GM21717 (cell line): ENCODE data around the gene R3HDM2.
A peak's percentile ranks its signal among the peaks of the same experiment; 100 is the strongest.

Experiments used
- ATAC-seq: cut with Tn5 transposase; IDR thresholded peaks from one replicate; pipeline ENCODE4 v1.9.1; 2021; ENCODE audit warnings: mild to moderate bottlenecking, moderate library complexity; ENCODE audit not compliant: unreplicated experiment

The R3HDM2 gene

DNA sequence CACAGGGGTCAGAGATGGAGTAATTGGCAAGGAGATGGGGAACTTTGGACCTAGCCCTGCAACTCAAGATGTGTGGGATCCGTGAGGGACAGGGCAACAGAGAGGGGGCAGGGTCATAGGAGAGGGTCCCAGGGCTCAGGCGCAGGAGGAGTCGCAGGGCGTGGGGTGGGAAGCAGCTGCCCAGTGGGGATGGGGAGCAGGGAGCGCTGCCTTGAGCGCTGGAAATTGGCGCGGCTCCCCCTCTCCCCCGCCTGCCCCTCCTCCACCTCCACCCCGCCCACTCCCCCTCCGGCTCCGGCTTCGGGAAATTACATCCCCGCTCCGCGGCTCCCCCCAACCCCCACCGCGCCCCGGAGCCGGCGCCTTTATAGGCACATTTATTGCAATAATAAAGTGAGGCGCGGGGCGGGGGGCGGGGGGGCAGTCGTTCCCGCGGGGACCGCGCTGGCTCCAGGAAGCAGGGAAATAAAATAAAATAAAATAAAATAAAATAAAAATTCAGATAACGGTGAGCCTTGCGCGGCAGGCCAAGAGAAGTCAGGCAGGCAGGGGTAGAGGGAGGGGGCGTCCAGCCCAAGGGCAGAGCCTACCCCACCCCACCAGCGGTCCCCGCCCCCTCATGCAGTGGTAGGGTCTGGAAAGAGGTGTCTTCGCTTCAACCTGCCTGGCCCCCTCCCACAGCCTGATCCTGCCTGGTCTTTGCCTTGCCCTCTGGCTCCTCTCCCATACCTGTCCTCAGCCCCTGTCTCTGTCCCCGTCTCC lies 210.7 kb downstream of the R3HDM2 start:
- no peak for ATAC-seq

DNA sequence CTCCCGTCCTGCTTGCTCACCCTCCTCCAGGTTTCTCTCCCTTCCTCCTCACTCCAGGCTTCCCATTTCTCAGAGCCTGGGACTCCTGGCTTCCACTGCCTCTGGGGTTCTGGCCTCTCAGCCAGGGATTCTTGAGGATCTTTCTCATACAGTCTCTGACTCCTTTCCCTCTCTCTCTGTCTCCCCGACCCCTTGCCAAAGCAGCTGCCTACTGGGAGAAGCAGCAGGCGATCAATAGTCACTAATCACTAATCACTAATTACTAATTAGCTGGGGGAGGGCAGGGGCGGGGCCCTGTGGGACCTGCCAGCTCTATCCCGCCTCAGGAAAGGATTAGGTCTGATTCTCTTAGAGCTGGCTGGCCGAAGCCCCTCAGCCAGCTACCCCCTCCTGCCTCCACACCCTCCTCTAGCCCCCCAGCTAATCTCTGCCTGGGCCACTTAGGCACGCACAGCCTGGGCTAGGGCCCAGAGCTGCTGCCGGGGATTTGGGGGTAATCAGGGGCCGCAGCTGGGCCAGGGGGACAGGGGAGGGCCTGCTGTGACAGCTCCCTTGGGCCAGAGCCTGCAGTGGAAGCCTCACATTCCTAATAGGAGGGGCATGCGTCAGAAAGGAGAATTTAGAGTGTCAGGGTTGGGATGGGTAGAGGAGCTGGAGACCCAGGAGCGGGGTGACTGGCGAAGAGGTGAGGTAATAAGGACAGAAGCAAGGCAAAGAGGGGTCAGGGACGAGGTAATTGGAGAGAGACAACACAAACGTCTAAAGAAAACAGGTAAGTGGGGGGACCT lies 211.4 kb downstream of the R3HDM2 start:
- no peak for ATAC-seq

DNA sequence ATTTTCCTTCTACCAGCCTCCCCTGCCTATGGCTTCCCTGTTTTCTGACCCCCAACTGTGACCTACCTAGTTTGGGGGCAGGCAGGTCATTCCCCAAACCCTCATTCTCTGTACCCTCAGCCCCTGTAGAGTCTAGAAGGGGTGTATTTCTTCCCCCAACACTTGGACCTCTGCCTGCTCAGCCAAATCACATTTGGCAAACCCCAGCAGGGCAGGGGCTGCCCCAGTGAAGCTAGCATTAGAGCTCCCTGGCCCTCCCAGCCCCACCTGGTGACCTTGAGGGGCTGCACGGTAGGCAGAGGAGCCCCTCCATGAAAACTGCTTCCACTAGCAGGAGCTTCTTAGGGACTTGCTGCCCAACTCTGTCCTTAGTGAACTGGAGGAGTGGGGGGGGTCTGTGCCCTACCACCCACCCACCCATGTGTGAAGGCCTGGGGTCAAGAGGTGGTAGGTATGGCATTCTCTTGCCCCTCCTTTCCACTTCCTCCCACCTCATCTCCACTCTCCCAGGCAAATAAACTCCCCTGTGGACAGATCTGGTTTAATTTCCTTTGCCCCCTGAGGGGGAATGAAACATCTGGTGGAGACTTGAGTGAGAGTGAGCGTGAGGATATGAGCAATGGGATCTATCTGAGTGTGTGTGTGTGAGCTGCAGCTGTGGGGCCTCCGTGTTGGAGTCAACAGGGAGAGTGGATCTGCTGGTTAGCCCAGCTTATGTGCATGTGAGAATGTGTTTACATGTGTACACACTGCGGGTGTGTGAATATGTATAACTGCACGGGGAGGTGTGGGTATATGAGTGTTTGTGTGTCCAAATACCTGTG lies 212.6 kb downstream of the R3HDM2 start:
- ATAC-seq, result no peak

DNA sequence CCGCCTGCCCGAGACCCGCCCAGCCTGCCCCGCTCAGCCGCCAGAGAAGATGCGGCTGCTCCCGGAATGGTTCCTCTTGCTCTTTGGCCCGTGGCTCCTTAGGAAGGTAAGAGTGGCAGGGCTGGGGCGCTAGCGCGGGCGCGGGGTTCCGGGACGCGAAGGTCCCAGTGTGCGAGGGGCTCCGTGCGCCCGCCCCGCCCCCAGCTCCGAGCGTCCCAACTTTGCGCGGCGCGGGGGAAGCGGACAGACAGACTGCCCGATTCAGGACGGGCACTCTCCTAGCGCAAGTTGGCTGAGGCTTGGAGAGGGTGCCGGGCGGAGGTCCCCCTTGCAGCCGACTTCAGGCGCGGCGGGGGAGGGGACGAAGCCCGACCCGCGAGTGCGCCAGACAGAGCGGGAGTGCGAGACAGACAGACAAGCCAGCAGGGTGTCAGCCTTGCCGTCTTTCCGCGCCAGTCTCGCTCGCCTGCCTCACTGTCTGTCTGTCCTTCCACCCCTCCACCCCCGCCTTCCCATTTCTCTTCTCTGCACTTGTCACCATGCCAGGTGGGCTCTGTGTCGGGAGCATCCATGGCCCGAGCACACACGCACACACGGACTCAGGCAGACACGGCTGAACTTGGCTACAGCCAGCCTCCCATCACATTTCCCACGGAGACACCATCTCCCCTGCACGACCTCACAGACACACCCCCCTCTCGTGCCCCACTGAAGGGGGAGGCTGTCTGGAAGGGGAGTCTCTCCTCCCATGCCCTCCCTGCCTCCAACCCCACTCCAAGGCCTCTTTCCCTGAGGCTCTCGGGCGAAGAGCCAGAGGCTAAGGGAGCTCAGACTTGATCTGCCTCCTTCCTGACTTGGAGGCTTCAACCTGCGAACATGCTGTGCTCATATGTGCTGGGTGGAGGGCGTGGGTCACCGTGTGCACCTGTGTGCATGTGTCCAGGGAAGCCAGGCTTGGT lies 213.6 kb downstream of the R3HDM2 start:
- no peak for ATAC-seq

GRCh38 chr12:57216014-57216911 lies 214.6 kb downstream of the R3HDM2 start, which contains the start of gene NXPH4:
TSS of gene NXPH4 (plus strand) at chr12:57216794. CDS start at chr12:57216970, 176 bp downstream.
- peak; percentile 14 for ATAC-seq

DNA sequence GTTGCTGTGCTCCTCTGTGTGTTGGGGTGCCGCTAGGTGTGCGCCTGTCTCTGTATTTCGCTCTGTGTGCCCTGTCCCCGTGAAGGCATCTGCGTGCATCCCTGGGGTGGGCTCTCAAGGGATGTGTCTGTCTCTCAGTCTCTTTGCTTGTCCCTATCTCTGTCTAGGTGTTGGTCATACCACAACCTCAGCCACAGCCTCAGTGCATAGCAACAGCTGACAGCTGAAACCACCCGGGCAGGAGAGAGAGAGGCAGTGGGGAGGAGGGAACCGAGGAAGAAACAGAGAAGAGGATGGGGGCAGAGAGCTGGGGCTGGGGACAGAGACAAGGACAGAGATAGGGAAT lies 215.2 kb downstream of the R3HDM2 start:
- ATAC-seq, result peak; percentile 54

DNA sequence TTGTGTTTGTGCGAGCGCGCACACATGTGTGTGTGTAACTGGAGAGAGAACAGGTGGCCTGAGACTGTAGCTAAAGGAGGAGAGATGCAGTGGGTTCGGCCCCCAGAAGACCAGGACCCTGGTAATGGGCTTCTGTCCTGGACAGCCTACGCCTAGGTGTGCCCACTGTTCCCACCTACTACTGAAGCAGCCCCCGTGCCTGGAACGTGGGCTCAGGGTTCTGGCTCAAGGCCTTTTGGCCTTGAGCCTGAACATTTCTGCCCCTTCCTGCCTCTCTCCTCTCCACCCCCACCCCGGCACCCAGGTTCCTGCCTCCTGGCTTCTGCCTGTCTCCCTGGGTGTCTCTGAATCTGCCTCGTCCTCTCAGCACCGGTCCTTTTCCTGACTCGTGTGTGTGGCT lies 215.8 kb downstream of the R3HDM2 start:
- ATAC-seq, result no peak

DNA sequence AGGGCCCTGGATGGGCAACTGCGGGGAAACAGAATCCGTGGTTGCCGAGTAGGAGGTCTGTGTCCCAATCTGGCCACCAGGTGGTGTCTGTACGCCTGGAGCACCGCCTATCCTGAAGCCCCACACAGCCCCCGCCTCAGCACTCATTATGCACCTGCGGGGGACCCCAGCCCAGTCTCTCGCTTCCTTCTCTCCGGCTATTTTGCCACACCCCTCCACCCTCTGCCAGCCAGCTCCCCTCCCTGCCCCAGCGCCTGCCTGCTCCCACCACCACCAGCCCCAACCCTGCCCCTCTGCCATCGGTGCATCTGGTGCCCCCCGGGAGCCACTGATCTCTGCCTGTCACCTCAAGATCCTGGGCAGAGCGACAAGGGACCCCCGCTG lies 216.5 kb downstream of the R3HDM2 start:
- no peak for ATAC-seq

DNA sequence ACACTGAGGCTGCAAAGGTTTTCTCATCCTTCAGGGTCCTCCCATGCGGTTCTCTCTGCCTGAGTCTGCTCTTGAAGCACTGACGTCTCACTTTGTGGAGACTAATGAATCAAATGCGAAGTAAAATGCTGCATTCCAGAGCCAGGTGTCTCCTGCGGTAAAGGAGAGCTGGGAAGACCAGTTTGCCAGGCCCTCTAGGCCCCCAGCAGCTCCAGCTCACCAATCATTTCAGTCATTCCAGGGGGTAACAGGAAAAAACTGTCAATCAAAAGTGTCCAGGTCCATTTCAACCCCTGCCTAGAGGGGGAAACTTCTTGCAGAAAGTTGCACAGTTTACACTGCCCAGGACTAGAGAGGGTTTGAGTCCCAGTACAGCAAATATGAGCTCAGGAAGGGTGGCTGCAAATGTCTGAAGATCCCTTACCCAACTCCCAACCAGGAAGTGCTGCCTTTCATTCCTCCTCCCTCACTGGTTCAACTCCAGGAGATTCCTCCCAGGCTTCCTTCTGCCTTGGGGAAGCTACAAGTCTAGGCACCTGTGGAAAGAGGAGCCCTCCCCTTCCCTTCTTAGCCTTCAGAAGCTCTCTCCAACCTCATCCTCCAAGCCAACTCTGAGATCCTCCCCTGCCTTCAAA lies 217.0 kb downstream of the R3HDM2 start:
- ATAC-seq, result no peak

GRCh38 chr12:57213058-57213715 lies 217.7 kb downstream of the R3HDM2 start:
- no peak for ATAC-seq

DNA sequence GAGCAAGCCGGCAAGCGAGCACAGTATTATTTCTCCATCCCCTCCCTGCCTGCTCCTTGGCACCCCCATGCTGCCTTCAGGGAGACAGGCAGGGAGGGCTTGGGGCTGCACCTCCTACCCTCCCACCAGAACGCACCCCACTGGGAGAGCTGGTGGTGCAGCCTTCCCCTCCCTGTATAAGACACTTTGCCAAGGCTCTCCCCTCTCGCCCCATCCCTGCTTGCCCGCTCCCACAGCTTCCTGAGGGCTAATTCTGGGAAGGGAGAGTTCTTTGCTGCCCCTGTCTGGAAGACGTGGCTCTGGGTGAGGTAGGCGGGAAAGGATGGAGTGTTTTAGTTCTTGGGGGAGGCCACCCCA lies 218.2 kb downstream of the R3HDM2 start:
- no peak for ATAC-seq

DNA sequence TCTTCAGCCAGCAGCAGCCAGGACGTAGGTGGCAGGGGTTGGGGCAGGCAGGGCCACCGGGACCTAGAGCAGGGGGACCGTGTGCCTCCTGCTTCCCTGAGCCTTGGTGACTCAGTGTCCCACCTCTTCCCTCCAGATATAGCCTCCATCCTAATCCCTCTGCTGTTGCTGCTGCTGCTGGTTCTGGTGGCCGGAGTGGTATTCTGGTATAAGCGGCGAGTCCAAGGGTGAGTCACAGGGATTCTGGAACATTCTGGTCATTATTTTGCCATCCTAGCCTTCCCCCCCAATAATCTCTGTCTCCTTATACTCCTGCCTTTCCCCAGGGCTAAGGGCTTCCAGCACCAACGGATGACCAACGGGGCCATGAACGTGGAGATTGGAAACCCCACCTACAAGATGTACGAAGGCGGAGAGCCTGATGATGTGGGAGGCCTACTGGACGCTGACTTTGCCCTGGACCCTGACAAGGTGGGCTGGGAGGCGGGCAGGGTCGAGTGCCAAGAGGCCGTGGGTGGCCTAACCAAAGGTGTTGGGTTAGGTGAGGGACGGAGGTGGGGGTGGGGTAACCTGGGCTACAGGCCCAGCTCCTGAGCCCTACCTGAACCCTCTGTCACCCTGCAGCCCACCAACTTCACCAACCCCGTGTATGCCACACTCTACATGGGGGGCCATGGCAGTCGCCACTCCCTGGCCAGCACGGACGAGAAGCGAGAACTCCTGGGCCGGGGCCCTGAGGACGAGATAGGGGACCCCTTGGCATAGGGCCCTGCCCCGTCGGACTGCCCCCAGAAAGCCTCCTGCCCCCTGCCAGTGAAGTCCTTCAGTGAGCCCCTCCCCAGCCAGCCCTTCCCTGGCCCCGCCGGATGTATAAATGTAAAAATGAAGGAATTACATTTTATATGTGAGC lies 218.8 kb downstream of the R3HDM2 start:
- no peak for ATAC-seq

DNA sequence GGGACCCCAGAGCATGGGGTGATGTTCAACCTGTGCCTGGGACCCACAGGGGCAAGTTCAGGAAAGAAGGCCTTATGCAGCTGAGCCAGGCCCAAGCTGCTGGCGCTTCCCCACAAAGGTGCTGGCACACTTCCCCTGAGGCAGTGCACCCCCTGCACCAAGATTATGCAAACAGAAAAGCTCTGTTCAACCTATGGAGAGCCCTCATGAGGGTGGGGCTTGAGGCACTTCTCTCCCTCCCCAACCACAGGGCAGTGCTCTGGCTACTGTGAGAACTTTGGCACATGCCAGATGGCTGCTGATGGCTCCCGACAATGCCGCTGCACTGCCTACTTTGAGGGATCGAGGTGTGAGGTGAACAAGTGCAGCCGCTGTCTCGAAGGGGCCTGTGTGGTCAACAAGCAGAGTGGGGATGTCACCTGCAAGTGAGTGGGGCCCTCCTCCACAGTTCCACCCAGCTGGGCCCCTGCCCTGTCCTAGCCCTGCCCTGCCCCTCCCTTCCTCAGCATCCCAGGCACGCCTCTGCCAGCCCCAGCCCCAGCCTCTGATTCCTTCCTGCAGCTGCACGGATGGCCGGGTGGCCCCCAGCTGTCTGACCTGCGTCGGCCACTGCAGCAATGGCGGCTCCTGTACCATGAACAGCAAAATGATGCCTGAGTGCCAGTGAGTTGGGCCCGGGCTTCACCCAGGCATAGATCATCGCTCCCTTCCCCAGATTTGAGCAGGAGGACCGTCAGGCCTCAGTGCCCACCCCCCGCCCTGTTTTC lies 219.7 kb downstream of the R3HDM2 start:
- no peak for ATAC-seq

- no peak for ATAC-seq
Observed at GRCh38 chr12:57210461-57210860, 220.4 kb downstream of the R3HDM2 start.

DNA sequence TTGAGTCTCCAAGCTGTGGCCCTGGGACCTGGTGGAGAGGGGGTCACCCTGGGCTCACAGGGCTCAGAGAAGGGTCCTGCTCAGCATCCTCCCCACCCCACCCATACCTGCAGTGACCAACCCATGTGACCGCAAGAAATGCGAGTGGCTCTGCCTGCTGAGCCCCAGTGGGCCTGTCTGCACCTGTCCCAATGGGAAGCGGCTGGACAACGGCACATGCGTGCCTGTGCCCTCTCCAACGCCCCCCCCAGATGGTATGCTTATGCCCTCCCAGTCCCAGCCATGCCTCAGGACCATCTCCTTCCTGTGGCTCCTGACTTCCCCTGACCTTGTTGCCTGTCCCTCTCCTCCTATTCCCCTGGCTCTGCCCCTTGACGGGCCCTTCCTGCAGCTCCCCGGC lies 220.9 kb downstream of the R3HDM2 start:
- no peak for ATAC-seq

DNA sequence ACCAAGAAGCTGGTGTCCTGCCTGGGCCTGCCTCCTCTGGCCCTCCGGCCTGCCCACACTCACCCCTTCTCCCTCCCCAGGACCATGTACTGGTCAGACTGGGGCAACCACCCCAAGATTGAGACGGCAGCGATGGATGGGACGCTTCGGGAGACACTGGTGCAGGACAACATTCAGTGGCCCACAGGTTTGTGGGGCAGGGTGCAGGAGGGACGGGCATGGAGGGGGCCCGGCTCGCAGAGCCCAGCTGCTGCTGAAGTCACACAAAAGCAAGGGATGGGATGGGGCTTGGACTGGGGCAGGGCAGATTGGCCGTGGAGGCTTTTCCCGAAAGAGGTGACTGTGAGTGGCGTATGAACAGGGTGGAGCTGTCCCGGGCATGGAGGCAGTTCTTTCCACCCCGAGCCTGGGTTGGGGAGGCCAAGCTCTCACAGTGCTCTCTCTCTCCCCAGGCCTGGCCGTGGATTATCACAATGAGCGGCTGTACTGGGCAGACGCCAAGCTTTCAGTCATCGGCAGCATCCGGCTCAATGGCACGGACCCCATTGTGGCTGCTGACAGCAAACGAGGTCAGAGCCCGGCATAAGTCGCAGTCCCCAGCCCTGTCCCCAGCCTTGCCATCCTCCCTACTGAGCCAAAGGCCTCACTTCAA lies 222.1 kb downstream of the R3HDM2 start:
- no peak for ATAC-seq
